SIG-M5 (cell line): Measurements from ENCODE around the gene ERCC6L.

Source experiments
- DNase-seq: peaks from one replicate; lab custom pipeline; 2025; lab: John Stamatoyannopoulos, UW

The ERCC6L gene, protein sequence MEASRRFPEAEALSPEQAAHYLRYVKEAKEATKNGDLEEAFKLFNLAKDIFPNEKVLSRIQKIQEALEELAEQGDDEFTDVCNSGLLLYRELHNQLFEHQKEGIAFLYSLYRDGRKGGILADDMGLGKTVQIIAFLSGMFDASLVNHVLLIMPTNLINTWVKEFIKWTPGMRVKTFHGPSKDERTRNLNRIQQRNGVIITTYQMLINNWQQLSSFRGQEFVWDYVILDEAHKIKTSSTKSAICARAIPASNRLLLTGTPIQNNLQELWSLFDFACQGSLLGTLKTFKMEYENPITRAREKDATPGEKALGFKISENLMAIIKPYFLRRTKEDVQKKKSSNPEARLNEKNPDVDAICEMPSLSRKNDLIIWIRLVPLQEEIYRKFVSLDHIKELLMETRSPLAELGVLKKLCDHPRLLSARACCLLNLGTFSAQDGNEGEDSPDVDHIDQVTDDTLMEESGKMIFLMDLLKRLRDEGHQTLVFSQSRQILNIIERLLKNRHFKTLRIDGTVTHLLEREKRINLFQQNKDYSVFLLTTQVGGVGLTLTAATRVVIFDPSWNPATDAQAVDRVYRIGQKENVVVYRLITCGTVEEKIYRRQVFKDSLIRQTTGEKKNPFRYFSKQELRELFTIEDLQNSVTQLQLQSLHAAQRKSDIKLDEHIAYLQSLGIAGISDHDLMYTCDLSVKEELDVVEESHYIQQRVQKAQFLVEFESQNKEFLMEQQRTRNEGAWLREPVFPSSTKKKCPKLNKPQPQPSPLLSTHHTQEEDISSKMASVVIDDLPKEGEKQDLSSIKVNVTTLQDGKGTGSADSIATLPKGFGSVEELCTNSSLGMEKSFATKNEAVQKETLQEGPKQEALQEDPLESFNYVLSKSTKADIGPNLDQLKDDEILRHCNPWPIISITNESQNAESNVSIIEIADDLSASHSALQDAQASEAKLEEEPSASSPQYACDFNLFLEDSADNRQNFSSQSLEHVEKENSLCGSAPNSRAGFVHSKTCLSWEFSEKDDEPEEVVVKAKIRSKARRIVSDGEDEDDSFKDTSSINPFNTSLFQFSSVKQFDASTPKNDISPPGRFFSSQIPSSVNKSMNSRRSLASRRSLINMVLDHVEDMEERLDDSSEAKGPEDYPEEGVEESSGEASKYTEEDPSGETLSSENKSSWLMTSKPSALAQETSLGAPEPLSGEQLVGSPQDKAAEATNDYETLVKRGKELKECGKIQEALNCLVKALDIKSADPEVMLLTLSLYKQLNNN

DNA sequence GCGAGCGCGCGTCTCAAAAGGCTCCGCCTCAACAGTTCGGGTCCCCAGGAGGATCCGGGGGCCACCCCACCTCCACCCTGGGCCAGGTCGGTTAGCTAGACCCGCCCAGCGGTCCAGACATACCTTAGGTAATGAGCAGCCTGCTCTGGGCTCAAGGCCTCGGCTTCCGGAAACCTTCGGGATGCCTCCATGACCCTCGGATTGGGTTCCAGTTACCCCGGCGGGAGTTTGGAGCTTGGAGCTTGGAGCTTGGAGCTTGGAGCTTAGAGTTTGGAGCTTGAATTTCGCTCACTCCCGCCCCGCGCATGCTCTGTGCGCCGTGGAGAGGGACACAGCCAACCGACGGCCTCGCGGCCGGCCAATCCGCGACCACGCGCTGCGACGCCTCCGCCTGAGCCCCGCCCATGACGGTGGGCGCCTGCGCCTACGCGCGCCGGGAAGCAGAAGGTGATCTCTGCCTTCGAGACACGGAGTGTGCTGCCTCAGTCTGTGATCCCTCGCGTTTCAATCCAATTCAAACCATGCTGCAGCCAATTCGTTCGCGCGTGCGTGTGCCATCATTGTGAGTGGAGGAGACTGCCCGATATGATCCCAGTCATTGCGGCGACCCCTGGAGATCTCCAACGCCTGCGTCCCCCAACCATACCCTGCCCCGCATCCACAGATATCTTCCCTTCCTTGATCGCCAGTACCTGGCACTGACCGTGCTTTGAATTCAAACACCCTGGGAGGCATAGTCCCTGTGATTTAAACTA lies at the start of gene ERCC6L:
Gene ERCC6L (minus strand): TSS at position 307 of the 755 bp plus-strand sequence. CDS start 116 bp downstream, at position 191.
- DNase-seq, result peak; percentile 0

DNA sequence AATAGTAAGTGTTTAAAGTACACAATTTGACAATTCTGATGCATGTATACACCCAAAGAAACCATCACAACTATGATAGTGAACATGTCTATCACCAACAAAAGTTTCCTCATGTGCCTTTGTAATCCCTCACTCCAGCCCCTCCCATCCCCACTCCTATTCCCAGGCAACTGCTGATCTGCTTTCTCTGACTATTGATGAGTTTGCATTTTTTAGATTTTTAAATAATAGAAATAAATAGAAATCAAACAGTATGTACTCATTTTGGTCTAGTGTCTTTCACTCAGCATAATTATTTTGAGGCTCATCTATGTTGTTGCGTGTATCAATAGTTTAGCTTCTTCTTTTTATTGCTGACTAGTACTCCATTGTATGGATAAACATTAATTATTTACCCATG lies 43.5 kb upstream of the ERCC6L start:
- no peak for DNase-seq

GRCh38 chrX:72280321-72280845 lies 41.6 kb upstream of the ERCC6L start:
- DNase-seq, result no peak

DNA sequence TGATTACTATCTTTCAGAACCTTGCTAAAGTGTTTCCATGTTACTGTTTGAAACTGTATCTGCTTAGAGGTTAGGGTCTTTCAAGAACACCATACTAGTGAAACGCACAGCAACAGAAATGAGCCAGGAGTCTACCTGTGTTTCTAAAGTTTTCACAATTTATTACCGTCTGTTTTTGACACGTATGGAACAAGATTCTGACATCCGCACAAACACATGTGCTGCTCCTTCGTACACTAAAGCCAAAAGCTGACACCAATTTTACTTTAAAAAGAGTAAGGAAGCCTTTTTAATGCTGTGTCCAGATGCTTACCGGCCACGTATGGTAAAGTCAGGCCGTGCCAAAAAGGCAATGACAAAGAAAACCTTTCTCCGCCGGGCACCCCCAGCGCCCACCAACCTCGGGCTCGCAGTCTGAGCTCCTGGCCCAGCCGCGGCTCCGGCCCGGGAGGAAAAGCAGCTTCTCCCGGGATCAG lies 37.7 kb upstream of the ERCC6L start:
- DNase-seq, result no peak

DNA sequence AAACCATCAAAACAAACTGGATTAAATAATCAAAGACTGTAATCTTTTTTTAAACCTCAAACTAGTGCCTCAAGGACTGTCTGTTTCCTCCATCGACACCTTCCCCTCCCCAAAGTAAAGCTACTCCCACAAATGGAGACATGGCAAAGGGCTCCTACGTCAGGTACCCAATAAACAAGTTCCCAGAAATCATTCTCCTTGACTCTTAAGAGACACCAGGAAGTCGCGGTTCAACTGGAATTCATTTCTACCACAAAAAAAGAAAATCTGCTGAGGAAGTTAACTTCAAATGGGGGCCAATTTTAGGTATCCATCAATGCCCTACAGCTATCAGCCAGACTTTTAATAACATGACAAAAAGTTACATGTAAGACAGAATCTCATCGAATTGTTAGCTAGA lies 35.7 kb upstream of the ERCC6L start:
- DNase-seq, result no peak

GRCh38 chrX:72273718-72274117 lies 34.9 kb upstream of the ERCC6L start:
- no peak for DNase-seq

DNA sequence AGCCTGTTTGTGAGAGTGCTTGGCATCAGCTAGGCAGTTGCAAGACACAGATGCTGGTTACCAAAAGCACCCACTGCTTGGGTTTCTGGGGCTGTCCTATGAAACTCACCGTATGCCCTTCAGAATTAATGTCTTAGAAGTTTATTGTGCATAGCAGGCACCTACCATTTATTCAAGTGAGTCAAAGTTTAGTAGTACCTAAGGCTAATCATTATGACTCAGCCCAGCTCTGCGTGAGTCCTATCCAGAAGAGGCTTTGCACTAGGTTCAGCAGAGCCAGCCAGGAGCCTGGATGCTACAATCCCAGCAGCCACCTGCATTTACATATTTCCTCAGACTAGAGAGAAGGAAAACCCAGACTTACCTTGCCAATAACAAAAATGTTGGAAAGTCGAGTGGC lies 34.0 kb upstream of the ERCC6L start:
- no peak for DNase-seq

DNA sequence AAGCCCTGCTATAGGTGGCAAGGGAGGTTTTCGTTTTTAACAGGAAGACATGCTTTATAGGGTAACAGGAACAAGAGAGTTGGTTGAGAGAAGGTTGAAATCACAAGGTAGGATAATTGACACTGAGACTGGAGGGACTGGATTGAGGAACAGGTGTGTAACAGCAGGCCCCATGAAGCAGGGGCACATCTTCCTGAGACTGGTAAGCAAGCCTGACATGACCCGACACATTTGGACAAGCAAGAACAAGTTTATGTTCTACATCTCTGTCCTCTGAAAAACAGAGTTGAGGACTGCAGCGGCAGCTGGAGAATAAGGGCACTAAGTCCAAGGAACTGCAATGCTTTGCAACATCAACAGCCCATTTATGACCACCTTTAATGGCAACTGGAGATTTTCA lies 33.0 kb upstream of the ERCC6L start:
- DNase-seq, result no peak

GRCh38 chrX:72271091-72271788 lies 32.4 kb upstream of the ERCC6L start:
- no peak for DNase-seq

- no peak for DNase-seq
Observed at GRCh38 chrX:72270316-72270866, 31.6 kb upstream of the ERCC6L start.

DNA sequence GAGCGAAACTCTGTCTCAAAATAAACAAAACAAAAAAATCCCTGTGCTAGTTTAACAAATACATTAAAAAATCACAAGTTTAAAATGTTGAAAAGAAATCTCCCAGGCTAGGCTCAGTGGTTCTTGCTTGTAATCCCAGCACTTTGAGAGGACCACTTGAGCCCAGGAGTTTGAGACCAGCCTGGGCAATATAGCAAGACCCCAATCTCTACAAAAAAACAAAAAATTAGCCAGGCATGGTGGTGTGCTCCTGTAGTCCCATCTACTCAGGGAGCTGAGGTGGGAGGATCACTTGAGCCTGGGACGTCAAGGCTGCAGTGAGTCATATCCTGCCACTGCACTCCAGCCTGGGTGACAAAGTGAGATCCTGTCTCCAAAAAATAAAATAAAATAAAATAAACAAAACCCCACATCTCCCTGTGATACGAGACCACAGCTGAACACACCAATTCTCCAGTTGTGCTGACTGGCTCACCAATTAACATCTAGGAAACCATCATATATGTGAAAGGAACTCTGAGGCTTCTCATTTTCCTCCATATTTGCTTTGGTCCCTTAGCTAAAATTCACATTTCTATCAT lies 30.9 kb upstream of the ERCC6L start:
- no peak for DNase-seq

DNA sequence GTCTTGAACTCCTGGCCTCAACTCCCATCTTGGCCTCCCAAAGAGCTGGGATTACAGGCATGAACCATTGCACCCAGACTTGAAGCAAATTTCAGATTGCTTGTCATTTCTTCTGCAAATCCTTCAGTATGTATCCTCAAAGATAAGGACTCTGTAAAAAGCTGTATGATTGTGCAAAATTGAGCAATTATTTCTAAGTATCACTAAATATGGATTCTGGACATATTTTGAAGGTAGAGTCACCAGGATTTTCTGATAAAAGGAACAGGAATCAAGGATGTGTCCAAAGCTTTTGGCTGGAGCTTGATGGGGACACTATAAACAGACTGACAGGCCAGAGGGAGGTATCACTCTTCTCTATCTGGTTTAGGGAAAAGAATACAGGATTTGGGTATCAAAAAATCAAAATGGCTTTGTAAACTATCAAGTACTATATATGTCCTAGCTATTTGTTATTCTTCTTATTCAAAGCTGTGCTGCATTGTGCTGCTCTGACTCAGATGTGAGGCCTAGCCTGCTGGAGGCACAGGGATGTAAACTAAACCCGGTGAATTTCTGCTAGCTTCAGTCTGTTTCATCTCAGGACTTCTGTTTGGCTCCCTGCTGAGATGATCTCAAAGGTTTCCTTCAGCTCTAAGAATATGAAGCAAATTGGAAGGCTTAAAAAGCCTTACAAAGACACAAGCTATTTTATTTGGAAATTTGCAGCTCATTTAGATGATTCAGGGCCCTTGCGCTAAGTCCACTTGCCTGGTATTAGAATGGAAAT lies 30.0 kb upstream of the ERCC6L start:
- DNase-seq, result no peak

DNA sequence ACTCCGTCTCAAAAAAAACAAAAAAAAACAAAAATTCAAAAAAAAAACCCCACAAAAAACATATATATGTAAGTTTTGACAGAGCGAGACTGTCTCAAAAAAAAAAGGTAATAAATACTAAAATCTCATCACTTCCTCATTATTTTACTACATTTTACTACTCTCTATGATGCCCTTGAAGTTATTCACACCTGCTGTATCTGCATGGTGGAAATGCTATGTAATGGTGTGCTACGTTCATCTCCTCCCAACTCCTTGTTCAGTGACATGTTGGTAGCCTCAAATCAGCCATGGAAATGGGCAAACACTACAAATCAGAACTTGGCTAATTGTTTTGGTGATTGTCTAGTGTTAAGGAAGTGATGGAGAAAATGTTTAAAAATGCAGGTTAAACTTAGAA lies 26.4 kb upstream of the ERCC6L start:
- DNase-seq, result no peak

- DNase-seq, result no peak
Observed at GRCh38 chrX:72262077-72262476, 23.2 kb upstream of the ERCC6L start.

DNA sequence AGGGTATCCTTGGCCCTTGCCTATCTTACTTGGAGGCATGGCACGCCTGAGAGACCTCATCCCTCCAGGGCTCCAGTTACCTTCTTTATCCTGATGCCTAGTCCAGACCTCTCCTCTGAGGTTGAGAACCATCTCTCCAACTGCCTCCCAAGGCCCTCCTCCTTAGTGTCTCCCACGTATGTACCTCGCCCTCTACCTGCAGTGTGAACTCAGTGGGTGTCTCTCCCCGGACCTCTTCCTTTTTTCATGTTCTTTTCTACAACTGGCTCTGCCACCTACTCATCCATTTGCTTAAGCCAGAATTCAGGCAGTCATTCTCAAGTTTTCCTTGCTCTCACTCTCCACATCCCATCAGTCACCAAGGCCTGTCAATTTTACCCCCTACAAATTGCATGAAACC lies 21.6 kb upstream of the ERCC6L start:
- DNase-seq, result no peak

GRCh38 chrX:72258174-72258573 lies 19.3 kb upstream of the ERCC6L start:
- no peak for DNase-seq

DNA sequence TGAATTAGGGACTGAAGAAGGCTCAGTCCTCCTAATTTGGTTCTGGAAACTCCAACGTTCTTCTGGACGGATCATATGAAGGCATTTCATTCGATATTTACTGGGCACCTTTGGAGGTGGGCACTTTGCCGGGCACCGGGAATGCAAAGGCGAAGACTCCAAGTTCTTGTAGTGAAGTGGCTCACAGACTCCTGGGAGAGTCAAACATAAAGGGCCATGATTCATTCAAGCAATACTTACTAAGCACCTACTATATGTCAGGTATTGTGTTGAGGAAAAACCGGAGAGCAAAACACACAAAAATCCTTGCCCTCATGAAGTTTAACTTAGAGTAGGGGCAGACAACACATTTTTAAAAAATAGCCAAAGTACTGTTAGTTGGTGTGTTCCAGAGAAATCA lies 17.0 kb upstream of the ERCC6L start:
- no peak for DNase-seq

DNA sequence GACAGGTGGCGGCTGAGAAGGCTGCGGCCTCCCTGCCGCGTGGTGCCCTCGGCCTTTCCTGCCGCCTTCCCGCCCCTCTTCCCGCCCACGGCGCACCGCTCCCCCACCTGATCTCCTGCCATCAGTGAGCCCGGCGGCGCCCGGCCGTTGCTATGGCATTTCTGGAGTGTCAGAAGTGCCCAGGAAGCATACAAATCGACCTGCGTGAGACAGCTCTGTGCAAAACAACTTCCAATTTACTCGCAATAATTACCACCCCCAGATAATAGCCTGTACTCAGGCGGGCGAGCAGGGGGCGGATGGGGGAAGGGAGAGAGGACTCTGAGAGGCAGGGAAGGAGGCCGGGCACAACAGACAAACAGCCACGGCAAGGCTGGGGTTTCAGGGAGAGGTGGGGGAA lies 16.6 kb upstream of the ERCC6L start:
- DNase-seq, result no peak

DNA sequence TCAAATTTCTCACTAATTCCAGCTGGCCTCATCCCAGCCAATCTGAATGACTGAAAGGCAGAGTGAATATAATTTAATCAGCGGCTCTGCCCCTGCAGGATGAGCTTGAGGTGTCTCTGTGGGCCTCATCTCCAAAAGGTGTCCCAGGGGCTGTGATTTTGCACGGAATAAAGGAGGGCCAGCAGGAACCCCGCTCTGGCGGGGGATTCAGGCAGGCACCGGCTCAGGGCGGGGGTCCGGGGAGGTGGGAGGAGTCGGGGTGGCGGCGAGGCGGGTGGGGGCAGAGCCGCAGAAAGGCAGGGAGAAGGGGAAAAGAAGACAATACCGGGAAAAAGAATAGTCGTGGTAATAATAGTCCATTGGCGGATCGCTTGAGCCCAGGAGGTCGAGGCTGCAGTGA lies 16.0 kb upstream of the ERCC6L start:
- DNase-seq, result no peak
